ENCODE data around the gene APMAP.
A peak's percentile ranks its signal among the peaks of the same experiment; 100 is the strongest.

APMAP gene

GRCh38 chr20:24965065-24965919 is 27.3 kb downstream of the APMAP start:
- Mint-ChIP-seq H3K4me1 (peaks cover 16 to 22% of the 10 kb centered on the region in 2 donors), H3K27ac (peak overlapping the region; percentile 5), H3K36me3 (peaks cover 81 to 88% of the 10 kb centered on the region in 2 donors), H3K9me3 (no peaks in the 10 kb centered on the region), H3K27me3 (no peaks in the 10 kb centered on the region), H3K4me3 (peak overlapping the region in 1 of 2 donors; percentile 43)
- DNase-seq (no peak), ATAC-seq (replicated peaks) (peak in 1 of 2 donors; percentile 20)

- Mint-ChIP-seq H3K27me3 (no peaks in the 10 kb centered on the region), H3K27ac (no peak overlapping the region), H3K9me3 (no peaks in the 10 kb centered on the region), H3K4me1 (peaks cover 13 to 16% of the 10 kb centered on the region in 2 donors), H3K36me3 (peaks cover 80 to 86% of the 10 kb centered on the region in 2 donors), H3K4me3 (no peak overlapping the region)
- ATAC-seq (replicated peaks) (peak; percentile 42 to 80), DNase-seq (no peak)
Measured at GRCh38 chr20:24964506-24964840, 28.1 kb downstream of the APMAP start.

GRCh38 chr20:24963672-24964505 is 28.7 kb downstream of the APMAP start:
- no peak for ATAC-seq (replicated peaks)
- peak overlapping the region; percentile 42 for H3K27ac Mint-ChIP-seq
- no peak overlapping the region for H3K4me3 Mint-ChIP-seq

GRCh38 chr20:24962510-24962909 is 30.0 kb downstream of the APMAP start:
- H3K27me3 Mint-ChIP-seq = no peaks in the 10 kb centered on the region
- no peaks in the 10 kb centered on the region for H3K9me3 Mint-ChIP-seq
- no peak for DNase-seq
- H3K4me1 Mint-ChIP-seq = peaks cover 11 to 16% of the 10 kb centered on the region in 2 donors
- ATAC-seq (replicated peaks) = no peak
- H3K27ac Mint-ChIP-seq = no peak overlapping the region
- peaks cover 71 to 75% of the 10 kb centered on the region in 2 donors for H3K36me3 Mint-ChIP-seq
- H3K4me3 Mint-ChIP-seq = no peak overlapping the region

More at GRCh38 chr20:24963672-24964505, 28.7 kb downstream of the APMAP start:
- Mint-ChIP-seq H3K36me3 (peaks cover 74 to 81% of the 10 kb centered on the region in 2 donors), H3K9me3 (no peaks in the 10 kb centered on the region), H3K4me1 (peaks cover 13 to 16% of the 10 kb centered on the region in 2 donors), H3K27me3 (no peaks in the 10 kb centered on the region)
- DNase-seq = no peak

- Mint-ChIP-seq H3K9me3 (no peaks in the 10 kb centered on the region), H3K36me3 (peaks cover 70 to 73% of the 10 kb centered on the region in 2 donors)
- no peak for ATAC-seq (replicated peaks)
Measured at GRCh38 chr20:24962182-24962492, 30.4 kb downstream of the APMAP start.

GRCh38 chr20:24961384-24962181 is 31.0 kb downstream of the APMAP start:
- H3K27ac Mint-ChIP-seq = peak overlapping the region; percentile 31
- no peak overlapping the region for H3K4me3 Mint-ChIP-seq
- H3K9me3 Mint-ChIP-seq = no peaks in the 10 kb centered on the region
- ATAC-seq (replicated peaks) (no peak), DNase-seq (no peak)
- H3K36me3 Mint-ChIP-seq = peaks cover 69 to 73% of the 10 kb centered on the region in 2 donors
- H3K4me1 Mint-ChIP-seq = peaks cover 11 to 16% of the 10 kb centered on the region in 2 donors
- no peaks in the 10 kb centered on the region for H3K27me3 Mint-ChIP-seq

More at GRCh38 chr20:24962182-24962492, 30.4 kb downstream of the APMAP start:
- Mint-ChIP-seq H3K4me1 (peaks cover 11 to 16% of the 10 kb centered on the region in 2 donors), H3K4me3 (no peak overlapping the region), H3K27me3 (no peaks in the 10 kb centered on the region), H3K27ac (peak overlapping the region; percentile 31)
- DNase-seq = no peak

GRCh38 chr20:24960861-24961260 is 31.7 kb downstream of the APMAP start:
- peak overlapping the region; percentile 7 for H3K27ac Mint-ChIP-seq
- peaks cover 67 to 72% of the 10 kb centered on the region in 2 donors for H3K36me3 Mint-ChIP-seq
- H3K4me3 Mint-ChIP-seq = no peak overlapping the region
- H3K4me1 Mint-ChIP-seq = peaks cover 15 to 22% of the 10 kb centered on the region in 2 donors
- DNase-seq (no peak), ATAC-seq (replicated peaks) (no peak)
- H3K27me3 Mint-ChIP-seq = no peaks in the 10 kb centered on the region
- no peaks in the 10 kb centered on the region for H3K9me3 Mint-ChIP-seq

GRCh38 chr20:24960302-24960801 is 32.2 kb downstream of the APMAP start:
- Mint-ChIP-seq H3K4me1 (peaks cover 18 to 25% of the 10 kb centered on the region in 2 donors), H3K36me3 (peaks cover 67 to 72% of the 10 kb centered on the region in 2 donors), H3K4me3 (no peak overlapping the region), H3K27ac (no peak overlapping the region), H3K9me3 (no peaks in the 10 kb centered on the region), H3K27me3 (no peaks in the 10 kb centered on the region)
- no peak for DNase-seq
- ATAC-seq (replicated peaks) = no peak

- Mint-ChIP-seq H3K27ac (no peak overlapping the region), H3K4me1 (peaks cover 17 to 25% of the 10 kb centered on the region in 2 donors), H3K9me3 (no peaks in the 10 kb centered on the region), H3K27me3 (no peaks in the 10 kb centered on the region), H3K36me3 (peaks cover 61 to 71% of the 10 kb centered on the region in 2 donors), H3K4me3 (no peak overlapping the region)
- DNase-seq = no peak
- ATAC-seq (replicated peaks) = no peak
Measured at GRCh38 chr20:24959591-24960301, 32.8 kb downstream of the APMAP start.

GRCh38 chr20:24958506-24959385 is 33.8 kb downstream of the APMAP start:
- peaks cover 18 to 25% of the 10 kb centered on the region in 2 donors for H3K4me1 Mint-ChIP-seq
- no peaks in the 10 kb centered on the region for H3K9me3 Mint-ChIP-seq
- no peaks in the 10 kb centered on the region for H3K27me3 Mint-ChIP-seq
- peaks cover 61 to 69% of the 10 kb centered on the region in 2 donors for H3K36me3 Mint-ChIP-seq
- ATAC-seq (replicated peaks) (no peak), DNase-seq (no peak)
- no peak overlapping the region for H3K4me3 Mint-ChIP-seq
- no peak overlapping the region for H3K27ac Mint-ChIP-seq

- H3K4me3 Mint-ChIP-seq = no peak overlapping the region
- H3K36me3 Mint-ChIP-seq = peaks cover 58 to 63% of the 10 kb centered on the region in 2 donors
Measured at GRCh38 chr20:24957326-24958016, 35.1 kb downstream of the APMAP start.

More at GRCh38 chr20:24957326-24958016, 35.1 kb downstream of the APMAP start:
- peak overlapping the region; percentile 20 for H3K27ac Mint-ChIP-seq
- no peaks in the 10 kb centered on the region for H3K27me3 Mint-ChIP-seq
- DNase-seq (no peak), ATAC-seq (replicated peaks) (no peak)
- no peaks in the 10 kb centered on the region for H3K9me3 Mint-ChIP-seq
- H3K4me1 Mint-ChIP-seq = peaks cover 23 to 36% of the 10 kb centered on the region in 2 donors

Data from stimulated activated naive B cell treated with anti-CD40 and anti-IgM and Interleukin-4, amounts not matched to agents 10 μg/mL and 1 μg/mL and 100 μg/mL, for 72 hours (primary cell).